GM18907 (cell line): ENCODE data around the gene GNPTG.

Source experiments
- ATAC-seq: cut with Tn5 transposase; IDR thresholded peaks from one replicate; pipeline ENCODE4 v1.9.1; 2021; ENCODE audit warnings: mild to moderate bottlenecking, moderate library complexity; ENCODE audit not compliant: unreplicated experiment

Gene GNPTG

GRCh38 chr16:1333149-1333812 lies 18.4 kb upstream of the GNPTG start, which contains the start of gene BAIAP3:
TSS of gene BAIAP3 (plus strand) at chr16:1333645. CDS start at chr16:1338550, 4,905 bp downstream.
- ATAC-seq: no peak

GRCh38 chr16:1333854-1334700 lies 17.7 kb upstream of the GNPTG start:
- no peak for ATAC-seq

DNA sequence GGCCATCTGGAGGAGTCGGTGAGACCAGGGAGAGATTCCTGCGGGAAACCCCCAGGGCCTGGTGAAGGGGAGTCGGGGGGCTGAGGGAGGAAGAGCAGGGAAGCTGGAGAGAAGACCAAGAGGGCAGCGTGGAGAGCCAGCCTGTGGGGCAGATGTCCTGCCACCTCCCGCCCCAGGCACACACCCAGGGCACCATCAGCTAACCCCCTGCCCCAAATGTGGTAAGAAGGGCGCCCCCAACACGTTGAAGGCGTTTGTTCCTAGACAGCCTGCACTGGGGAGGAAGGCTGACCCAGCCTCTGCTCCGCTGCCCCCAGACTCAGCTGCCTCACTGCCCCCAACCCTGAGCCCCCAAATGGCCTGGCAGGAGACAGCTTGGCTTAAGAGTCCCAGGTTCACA lies 17.0 kb upstream of the GNPTG start:
- no peak for ATAC-seq

DNA sequence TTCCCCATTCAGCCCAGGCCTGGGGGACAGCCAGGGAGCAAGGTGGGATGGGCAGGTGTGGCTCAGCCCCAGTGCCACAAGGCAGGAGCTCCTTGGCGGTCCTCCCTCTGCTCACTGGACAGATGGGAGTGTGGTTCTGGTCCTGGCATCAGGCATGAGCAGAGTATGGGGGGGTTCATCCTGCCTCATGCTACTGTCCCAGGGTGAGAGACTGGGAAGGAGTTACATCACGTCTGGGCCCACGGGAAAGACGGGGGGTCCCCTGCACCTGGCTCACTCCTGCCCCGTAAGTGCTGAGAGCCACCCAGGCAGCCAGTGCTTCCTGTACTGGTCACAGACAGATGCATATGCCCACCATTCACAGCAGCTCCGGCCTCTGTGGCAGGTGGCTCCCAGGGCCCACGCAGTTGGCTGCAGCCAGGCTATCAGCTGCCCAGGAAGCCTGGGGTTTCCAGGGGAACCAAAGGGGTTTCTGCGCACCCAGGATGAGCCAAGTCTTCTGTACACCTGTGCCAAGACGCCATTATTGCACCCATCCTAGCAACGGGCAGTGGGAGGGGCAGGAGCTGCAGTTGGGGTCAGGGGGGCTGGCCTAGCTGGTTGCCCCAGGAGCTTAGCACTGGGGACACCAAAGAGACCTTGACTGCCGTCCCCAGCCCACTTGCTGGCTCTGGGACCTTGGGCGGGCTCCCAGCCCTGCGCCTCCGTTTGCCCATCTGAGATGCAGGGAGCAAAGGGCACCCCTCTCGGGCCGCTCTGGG lies 16.3 kb upstream of the GNPTG start:
- no peak for ATAC-seq

GRCh38 chr16:1335996-1336395 lies 15.7 kb upstream of the GNPTG start:
- ATAC-seq: no peak

- no peak for ATAC-seq
Observed at GRCh38 chr16:1336619-1337018, 15.1 kb upstream of the GNPTG start.

DNA sequence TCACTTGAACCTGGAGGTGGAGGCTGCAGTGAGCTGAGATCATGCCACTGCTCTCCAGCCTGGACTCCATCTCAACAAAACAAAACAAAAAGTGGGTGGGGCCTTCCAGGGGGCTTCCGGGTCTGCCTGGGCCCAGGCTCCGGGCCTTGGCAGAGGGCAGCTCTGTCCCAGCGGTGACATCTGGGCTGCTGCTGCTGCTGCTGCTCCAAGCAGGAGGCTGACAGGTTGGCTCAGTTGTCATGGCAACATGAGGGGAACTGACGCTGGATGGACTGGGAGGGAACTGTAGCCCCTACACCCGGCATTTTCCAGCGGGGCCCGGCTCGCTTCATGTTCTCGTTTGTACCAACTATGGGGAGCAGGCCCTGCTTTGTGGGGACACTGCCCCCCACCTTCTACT lies 14.2 kb upstream of the GNPTG start:
- no peak for ATAC-seq

GRCh38 chr16:1338119-1338730 lies 13.5 kb upstream of the GNPTG start:
- no peak for ATAC-seq

GRCh38 chr16:1338855-1339675 lies 12.7 kb upstream of the GNPTG start:
- no peak for ATAC-seq

DNA sequence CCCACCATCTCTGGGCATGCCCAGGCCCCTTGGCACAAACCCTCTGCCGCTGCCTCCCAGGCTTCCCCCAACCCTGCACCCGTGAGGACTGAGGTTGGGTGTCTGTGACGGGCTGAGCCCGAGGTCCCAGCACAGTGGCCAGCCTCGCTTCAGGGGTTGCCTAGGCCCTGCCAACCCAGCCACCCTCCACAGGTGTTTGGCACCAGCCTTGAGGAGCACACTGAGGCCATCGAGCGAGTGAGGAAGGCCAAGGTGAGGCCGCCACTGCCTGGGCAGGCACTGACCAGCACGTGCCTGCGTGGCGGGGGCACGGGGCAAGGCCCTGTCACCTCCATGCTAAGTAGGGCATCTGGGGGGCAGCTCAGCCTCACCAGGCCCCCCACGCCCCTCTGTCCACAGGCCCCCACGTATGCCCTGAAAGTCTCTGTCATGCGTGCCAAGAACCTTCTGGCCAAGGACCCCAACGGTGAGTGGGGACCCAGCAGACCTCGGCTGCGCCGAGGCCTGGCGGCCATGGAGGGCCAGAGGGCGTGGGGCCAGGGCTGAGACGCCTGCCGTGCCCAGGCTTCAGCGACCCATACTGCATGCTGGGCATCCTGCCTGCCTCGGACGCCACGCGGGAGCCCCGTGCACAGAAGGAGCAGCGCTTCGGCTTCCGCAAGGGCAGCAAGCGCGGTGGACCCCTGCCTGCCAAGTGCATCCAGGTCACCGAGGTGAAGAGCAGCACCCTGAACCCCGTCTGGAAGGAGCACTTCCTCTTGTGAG lies 10.8 kb upstream of the GNPTG start:
- ATAC-seq: no peak

- ATAC-seq: no peak
Observed at GRCh38 chr16:1341495-1342420, 10.0 kb upstream of the GNPTG start.

- ATAC-seq: peak; percentile 77
Observed at GRCh38 chr16:1342526-1343427, 9.0 kb upstream of the GNPTG start.

GRCh38 chr16:1343428-1344242 lies 8.1 kb upstream of the GNPTG start:
- peak; percentile 1 for ATAC-seq

- ATAC-seq: no peak
Observed at GRCh38 chr16:1344499-1344898, 7.2 kb upstream of the GNPTG start.

GRCh38 chr16:1345087-1345486 lies 6.6 kb upstream of the GNPTG start:
- ATAC-seq: no peak

DNA sequence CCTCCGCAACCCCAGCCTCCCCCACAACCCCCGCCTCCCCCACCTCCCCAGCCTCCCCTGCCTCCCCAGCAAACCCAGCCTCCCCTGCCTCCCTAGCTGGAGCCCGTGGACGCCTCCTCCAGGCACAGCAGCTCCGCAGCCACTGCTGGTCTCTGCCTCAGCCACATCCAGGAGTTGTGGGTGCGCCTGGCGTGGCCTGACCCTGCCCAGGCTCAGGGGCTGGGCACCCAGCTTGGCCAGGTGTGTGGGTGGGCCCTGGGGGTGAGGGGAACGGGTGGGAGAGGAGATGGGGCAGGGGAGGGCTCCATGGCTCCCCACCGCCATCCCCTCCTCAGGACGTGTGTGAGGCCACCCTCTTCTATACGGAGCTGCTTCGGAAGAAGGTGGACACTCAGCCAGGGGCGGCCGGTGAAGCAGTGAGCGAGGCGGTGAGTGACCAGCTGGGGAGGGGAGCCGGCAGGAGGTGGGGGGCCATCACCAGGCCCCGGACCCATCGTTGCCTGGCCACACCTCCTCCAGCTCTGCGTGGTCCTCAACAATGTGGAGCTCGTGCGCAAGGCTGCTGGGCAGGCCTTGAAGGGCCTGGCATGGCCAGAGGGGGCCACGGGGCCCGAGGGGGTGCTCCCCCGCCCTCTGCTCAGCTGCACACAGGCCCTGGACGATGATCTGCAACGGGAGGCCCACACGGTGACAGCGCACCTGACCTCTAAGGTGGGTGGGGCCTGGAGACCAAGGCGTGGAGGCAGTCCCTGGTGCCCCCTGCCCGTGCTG lies 5.9 kb upstream of the GNPTG start:
- no peak for ATAC-seq
